CD4-positive, alpha-beta T cell treated with Interleukin-10 for 1 hour (primary cell): ENCODE data around the gene ZDHHC9.

Experiments used
- DNase-seq: peaks from one replicate; pipeline ENCODE4 v3.0.0-alpha.2; 2020

Gene ZDHHC9

DNA sequence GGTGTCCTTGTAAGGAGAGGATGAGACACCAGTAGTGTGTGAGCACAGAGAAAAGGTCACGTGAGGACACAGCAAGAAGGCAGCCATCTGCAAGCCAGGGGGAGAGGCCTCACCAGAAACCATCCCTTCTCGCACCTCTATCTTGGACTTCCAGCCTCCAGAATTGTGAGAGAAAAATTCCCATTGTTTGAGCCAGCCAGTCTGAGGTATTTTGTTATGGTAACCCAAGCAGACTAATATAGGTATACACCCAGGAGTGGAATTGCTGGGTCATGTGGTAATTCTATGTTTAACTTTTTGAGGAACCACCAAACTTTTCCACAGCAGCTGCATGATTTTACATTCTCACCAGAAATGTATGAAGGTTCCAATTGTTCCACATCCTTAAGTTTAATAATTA lies 25.6 kb downstream of the ZDHHC9 start:
- no peak for DNase-seq

- DNase-seq: no peak
Observed at GRCh38 chrX:129813662-129814368, 29.9 kb downstream of the ZDHHC9 start.

- DNase-seq: no peak
Observed at GRCh38 chrX:129808829-129809796, 34.6 kb downstream of the ZDHHC9 start.

DNA sequence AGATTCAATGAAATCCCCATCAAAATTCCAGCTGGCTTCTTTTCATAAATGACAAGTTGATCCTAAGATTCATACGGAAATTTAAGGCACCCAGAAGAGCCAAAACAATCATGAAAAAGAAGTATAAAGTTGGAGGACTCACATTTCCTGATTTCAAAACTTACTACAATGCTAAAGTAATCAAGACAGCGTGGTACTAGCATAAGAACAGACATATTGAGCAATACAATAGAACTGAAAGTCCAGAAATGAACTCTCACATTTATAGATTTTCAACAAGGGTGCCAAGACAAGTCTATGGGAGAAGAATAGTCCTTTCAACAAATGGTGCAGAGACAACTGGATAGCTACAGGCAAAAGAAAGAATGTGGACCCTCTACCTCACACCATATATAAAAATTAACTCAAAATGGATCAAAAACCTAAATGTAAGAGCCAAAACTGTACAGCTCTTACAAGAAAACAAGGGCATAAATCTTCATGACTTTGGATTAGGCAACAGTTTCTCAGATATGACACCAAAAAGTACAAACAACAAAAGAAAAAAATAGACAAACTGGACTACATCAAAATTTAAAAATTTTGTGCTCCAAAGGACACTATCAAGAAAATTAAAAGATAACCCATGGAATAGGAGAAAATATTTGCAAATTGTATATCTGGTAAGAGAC lies 35.4 kb downstream of the ZDHHC9 start:
- no peak for DNase-seq

GRCh38 chrX:129804806-129805205 lies 38.9 kb downstream of the ZDHHC9 start:
- no peak for DNase-seq

DNA sequence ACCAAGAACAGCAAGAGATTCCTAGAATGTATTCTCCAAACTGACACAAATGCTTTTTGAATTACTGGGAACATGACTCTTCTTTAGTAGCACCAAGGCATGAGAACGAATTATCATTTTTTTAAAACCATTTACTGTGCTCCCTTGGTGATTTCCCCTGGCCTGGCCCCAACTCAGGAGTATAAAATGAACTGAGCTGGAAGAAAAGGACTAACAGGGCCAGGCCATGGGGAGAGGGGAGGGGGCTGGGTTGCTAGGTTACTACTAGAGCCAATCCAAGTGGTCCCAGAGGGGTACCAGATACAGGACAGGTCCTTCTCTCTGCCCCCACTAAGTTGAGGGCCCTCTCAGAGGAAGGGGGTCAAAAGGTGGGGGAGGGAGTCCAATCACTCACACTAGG lies 40.8 kb downstream of the ZDHHC9 start:
- DNase-seq: no peak

- no peak for DNase-seq
Observed at GRCh38 chrX:129800186-129800585, 43.5 kb downstream of the ZDHHC9 start.

DNA sequence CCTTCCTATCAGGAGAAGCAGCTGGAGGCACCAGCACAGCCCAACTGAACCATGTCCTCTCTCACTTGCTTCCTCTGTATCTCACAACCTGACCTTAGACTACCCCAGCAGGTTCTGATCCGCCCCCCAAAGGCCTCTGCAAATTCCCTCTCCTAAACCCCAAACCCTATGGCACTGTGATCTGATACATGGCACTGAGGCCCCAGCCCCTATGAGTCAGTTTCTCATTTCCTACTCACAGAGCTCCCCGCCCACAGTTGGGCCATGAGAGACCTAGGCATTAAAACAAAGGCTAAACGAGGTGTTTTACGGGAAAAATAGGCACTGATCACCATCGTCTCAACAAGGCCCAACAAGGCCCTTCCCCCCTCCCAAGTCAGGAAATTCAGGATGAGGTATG lies 44.8 kb downstream of the ZDHHC9 start:
- DNase-seq: no peak

DNA sequence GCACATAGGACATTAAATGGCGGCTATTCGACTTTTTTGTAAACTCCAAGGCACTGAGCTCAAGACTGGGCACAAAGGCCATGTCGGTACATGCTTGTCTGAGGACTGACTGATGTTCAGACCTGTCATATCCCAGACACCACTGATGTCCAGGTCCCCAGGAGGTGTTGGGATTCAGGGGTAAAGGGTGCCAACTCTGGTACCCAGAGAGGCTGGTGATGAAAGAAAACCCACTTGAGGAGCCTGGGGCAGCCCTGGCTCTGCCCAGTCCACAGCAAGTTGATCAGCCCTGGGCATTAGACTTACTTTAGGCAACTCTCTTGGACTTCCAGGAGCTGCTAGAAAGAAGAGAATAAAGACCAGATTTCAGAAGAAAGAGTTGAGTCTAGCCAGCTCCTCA lies 45.2 kb downstream of the ZDHHC9 start:
- DNase-seq: no peak

GRCh38 chrX:129797251-129797906 lies 46.3 kb downstream of the ZDHHC9 start:
- DNase-seq: no peak

GRCh38 chrX:129795584-129795983 lies 48.1 kb downstream of the ZDHHC9 start:
- no peak for DNase-seq

DNA sequence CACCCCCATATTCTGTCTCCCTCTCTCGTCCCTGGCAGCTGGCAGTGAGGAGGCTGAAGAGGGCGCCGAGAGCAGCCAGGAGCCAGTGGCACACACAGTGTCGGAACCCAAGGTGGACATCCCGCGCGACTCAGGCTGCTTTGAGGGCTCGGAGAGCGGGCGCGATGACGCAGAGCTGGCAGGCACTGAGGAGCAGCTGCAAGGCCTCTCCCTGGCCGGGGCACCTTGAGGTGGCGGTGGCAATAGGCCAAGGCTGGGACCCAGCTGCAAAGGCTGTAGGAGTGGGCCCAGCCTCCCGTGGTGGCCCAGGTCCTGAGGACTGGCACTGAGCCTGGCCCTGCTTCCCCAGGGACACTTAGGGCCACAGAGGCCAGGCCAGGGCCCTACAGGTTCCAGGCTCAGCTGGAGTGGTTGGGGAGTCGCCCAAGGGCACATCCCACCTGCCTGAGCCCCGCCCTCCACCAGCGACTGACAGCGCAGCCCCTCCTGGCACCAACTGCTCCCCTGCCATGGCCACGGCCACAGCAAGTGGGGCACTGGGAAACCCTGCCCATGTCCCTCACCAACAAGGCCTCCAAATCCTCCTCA lies 50.0 kb downstream of the ZDHHC9 start:
- DNase-seq: no peak

GRCh38 chrX:129792586-129793291 lies 50.9 kb downstream of the ZDHHC9 start:
- DNase-seq: no peak

- DNase-seq: no peak
Observed at GRCh38 chrX:129791961-129792570, 51.6 kb downstream of the ZDHHC9 start.

DNA sequence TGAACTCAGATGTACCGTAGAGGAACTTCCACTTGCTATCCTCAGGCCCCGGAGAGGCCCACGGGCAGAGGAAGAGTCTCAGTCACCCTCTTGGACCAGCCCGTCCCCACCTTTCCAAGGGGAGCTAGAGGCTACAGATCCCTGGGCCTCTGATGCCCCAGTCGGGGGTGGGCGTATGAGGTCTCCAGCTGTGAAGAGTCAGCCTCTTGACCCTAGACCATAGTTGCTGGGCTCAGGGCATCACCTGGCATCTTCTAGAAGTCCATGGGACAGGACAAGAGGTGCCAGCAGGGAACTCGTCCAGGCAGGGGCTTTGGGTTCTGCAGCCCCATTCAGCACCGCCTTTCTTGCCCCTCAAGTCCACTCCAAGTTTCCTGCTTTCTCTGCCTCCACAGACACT lies 52.4 kb downstream of the ZDHHC9 start:
- DNase-seq: no peak

DNA sequence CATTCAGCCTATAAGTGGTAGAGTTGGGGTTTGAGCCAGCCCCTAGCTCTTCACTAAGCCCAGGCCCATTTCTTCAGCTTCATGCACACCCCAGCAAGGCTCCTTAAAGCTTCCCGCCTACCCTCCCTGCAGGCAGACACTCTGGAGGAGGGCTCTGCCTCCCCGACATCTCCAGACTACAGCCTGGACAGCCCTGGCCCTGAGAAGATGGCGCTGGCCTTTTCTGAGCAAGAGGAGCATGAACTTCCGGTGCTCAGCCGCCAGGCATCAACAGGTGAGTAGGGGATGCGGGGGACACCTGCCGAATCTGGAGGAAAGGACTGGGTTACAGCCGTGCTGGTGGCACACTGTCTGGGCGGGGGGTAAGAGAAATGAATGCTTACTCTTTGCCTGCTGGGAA lies 52.9 kb downstream of the ZDHHC9 start:
- no peak for DNase-seq

GRCh38 chrX:129790146-129790545 lies 53.5 kb downstream of the ZDHHC9 start:
- no peak for DNase-seq

DNA sequence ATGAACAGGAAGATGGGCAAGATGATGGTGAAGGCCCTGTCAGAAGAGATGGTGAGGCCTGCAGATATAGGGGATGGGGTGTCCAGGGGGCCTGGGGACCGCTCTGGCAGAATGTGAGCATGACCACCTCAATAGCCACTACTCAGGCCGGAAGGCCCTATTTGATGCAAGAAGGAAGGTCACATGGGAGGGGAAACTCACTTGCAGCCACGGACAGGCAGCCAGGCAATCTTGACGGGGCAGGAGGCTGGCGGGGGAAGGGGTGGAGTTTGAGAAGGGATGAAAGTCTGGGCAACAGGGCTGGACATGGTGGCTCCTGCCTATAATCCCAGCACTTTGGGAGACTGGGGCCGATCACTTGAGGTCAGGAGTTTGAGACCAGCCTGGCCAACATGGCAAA lies 55.2 kb downstream of the ZDHHC9 start:
- DNase-seq: no peak

DNA sequence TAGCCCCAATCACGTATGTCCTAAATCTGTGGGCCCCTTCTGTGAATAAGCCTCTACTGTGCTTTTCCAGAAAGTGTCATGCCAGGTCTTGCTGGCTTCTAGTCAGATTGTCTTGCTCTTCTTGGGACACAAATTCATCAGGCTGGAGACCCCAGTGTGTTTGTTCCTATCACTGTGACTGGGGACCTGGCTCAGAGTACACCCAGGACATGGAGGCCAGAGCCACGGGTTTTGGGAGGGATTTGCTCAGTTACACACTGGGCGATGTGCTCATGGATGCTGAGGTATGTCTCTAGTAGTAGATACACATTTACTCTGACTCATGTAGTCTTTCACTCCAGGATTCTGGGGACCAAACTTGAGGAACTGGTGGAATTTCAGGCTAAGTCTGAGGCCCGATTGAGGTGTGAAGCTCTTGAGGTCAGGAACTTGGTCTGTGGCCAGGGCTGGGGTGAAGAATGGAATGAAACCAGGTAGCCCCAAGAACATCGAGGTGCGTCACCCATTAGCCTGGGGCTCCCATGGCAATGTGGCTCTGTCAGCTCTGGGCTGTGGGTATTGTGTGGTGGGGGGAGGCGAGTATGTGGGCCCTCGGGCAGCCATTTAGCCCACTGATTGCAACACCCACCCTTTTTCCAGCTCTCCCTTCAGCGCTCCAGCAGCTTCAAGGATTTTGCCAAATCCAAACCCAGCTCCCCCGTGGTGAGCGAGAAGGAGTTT lies 56.2 kb downstream of the ZDHHC9 start:
- no peak for DNase-seq

GRCh38 chrX:129786210-129786651 lies 57.5 kb downstream of the ZDHHC9 start:
- no peak for DNase-seq
